Measurements from ENCODE around the gene UFSP1. TPM values are rescaled to one million over a fixed set of nuclear protein-coding genes. Genes with fewer than 3 reads are reported as not detected.

The UFSP1 gene
- total and polyA plus RNA-seq, 11 donors, result 1.0 to 3.4 (median 1.8) TPM

DNA sequence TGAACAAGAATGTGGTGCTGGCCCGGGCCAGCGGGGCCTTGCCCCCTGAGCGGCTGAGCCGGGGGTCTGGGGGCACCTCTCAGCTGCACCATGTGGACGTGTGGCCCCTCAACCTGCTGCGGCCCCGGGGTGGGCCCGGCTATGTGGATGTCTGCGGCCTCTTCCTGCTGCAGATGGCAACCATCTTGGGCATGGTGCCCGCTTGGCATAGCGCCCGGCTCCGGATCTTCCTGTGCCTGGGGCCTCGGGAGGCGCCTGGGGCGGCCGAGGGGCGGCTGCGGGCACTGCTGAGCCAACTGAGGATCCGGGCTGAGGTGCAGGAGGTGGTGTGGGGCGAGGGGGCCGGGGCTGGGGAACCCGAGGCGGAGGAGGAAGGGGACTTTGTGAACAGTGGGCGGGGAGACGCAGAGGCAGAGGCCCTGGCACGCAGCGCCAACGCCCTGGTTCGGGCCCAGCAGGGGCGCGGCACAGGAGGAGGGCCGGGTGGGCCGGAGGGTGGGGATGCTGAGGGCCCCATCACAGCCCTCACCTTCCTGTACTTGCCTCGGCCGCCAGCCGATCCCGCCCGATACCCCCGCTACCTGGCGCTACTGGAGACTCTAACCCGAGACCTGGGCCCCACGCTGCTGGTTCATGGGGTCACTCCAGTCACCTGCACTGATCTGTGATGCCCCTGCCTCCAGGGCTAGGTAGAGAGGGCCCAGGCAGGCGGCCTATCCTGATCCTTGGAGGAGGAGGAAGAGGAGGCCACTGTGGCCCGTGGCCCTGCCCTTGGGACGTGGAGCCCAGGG, 23.4 kb downstream of the UFSP1 start:
- peak in 3 of 4 donors; percentile 6 to 38 (median 36) for ATAC-seq
- Histone ChIP-seq H3K27me3 (no peaks in the 10 kb centered on the region), H3K4me1 (peaks cover 8 to 52% (median 23%) of the 10 kb centered on the region in 12 donors), H3K36me3 (peaks cover 0 to 52% (median 16%) of the 10 kb centered on the region in 9 donors), H3K4me3 (peak overlapping the region in 8 of 12 donors; percentile 16 to 100 (median 90)), H3K9me3 (no peaks in the 10 kb centered on the region), H3K27ac (peak overlapping the region in 11 of 12 donors; percentile 89 to 100 (median 96))
- intact Hi-C loops (cut with DNase I), result no loop called here
- DNase-seq, result peak; percentile 69 to 87 (median 79)
- 63 to 76% (median 70%) methylated on average over 26 to 46 of the region's 46 CpGs for WGBS, 4 donors
- TF ChIP-seq CTCF (IDR thresholded peaks at IDR 0.05) (no peak), POLR2A (IDR thresholded peaks at IDR 0.05) (no peak)

DNA sequence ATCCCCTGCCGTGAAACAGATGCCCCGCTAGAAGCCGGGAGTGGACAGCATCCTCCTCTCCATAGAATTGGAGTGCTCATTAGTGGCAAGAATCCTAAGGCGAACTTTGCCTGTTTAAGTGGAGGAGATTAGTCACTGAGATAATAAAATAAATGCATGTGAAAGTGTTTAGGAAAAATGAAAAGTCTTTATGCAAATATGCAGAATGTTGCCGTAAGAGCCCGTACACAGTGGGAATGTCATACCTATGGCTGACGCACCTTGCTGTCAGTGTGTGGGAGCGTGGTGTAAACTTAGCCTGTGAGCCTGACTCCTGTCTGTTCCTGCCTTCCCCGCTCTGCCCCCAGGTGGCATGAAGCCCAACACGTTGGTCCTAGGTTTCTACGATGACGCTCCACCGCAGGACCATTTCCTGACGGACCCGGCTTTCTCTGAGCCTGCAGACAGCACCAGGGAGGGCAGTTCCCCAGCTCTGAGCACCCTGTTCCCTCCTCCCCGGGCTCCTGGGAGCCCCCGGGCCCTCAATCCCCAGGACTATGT, 24.1 kb downstream of the UFSP1 start:
- WGBS, 4 donors, result 86 to 90% (median 88%) methylated on average over 17 of the region's 17 CpGs
- peak overlapping the region in 7 of 12 donors; percentile 90 to 100 (median 96) for H3K27ac ChIP-seq
- no peak for ATAC-seq
- H3K9me3 ChIP-seq, result no peaks in the 10 kb centered on the region
- intact Hi-C loops (cut with DNase I), result no loop called here
- peaks cover 0 to 52% (median 16%) of the 10 kb centered on the region in 9 donors for H3K36me3 ChIP-seq
- H3K27me3 ChIP-seq, result no peaks in the 10 kb centered on the region
- peak overlapping the region in 1 of 12 donors; percentile 95 for H3K4me3 ChIP-seq
- no peak for TF ChIP-seq CTCF (IDR thresholded peaks at IDR 0.05)
- no peak for TF ChIP-seq POLR2A (IDR thresholded peaks at IDR 0.05)
- peak in 1 of 5 donors; percentile 56 for DNase-seq
- peaks cover 8 to 52% (median 23%) of the 10 kb centered on the region in 12 donors for H3K4me1 ChIP-seq

DNA sequence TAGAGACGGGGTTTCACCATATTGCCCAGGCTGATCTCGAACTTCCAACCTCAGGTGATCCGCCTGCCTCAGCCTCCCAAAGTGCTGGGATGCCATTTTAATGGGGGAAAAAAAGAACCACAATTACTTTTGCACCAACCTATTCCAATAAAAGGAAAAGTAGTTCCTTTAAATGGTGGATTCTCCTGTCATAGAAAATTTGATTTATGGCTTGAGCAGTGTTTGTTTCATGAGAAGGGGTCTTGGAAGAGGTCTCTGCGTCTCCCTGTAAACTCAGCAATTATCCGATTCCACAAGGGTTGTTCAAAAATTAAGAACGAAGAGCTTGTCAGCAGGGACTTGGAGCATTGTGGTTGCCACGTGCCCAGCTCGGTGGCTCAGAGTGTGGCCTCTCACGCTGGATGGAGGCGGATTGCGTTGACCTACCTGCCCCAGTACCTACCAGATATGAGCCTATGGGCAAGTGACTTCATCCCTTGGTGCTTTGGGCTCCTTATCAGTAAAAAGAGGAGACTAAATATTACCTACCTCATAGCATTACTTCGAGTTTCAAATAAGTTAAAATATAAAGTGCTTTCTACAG, 25.2 kb downstream of the UFSP1 start:
- TF ChIP-seq POLR2A (IDR thresholded peaks at IDR 0.05), result no peak
- no peak for ATAC-seq
- Histone ChIP-seq H3K4me3 (no peak overlapping the region), H3K9me3 (no peaks in the 10 kb centered on the region), H3K27ac (no peak overlapping the region), H3K27me3 (no peaks in the 10 kb centered on the region), H3K4me1 (peaks cover 8 to 52% (median 23%) of the 10 kb centered on the region in 12 donors), H3K36me3 (peaks cover 0 to 55% (median 16%) of the 10 kb centered on the region in 9 donors)
- DNase-seq, result peak in 1 of 5 donors; percentile 16
- intact Hi-C loops (cut with DNase I), result no loop called here
- WGBS, 4 donors, result 89 to 96% (median 94%) methylated on average over 12 of the region's 12 CpGs

GRCh38 chr7:100863406-100863950, 26.0 kb downstream of the UFSP1 start:
- intact Hi-C loops (cut with DNase I), result no loop called here
- Histone ChIP-seq H3K27ac (peak overlapping the region in 1 of 12 donors; percentile 21), H3K27me3 (no peaks in the 10 kb centered on the region), H3K36me3 (peaks cover 0 to 64% (median 16%) of the 10 kb centered on the region in 9 donors), H3K9me3 (no peaks in the 10 kb centered on the region), H3K4me3 (no peak overlapping the region), H3K4me1 (peaks cover 5 to 43% (median 17%) of the 10 kb centered on the region in 12 donors)
- 32 to 45% (median 41%) methylated on average over 10 of the region's 10 CpGs for WGBS, 4 donors
- ATAC-seq, result no peak
- TF ChIP-seq CTCF (IDR thresholded peaks at IDR 0.05) (no peak), POLR2A (IDR thresholded peaks at IDR 0.05) (no peak)
- peak in 2 of 5 donors; percentile 17 to 53 for DNase-seq
